ENCODE results near the gene SLC5A2.

DNA sequence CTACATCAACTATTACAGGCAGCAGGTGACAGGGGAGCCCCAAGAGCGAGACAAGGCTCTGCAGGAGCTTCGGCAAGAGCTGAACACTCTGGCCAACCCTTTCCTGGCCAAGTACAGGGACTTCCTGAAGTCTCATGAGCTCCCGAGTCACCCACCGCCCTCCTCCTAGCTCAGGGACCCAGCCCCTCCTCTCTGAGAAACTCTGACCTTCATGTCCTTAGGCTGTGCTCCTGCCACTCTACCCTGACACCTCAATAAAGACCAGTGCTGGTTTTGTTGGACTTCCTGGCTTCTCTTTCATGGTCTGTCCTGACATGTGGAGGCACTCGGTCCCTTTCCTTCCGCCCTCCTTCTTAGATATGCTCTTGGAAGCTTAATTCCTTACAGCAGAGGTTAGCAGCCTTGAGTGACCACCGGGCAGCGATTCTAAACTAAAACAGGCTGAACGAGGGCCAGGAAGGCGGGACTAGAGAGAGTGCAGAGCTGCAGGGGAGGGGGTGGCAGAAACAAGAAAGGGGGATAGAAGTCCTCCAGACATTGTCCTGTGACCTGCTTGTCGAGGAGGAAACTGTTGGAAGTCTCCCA lies 45.7 kb downstream of the SLC5A2 start:
- TF ChIP-seq, protein P1, sequence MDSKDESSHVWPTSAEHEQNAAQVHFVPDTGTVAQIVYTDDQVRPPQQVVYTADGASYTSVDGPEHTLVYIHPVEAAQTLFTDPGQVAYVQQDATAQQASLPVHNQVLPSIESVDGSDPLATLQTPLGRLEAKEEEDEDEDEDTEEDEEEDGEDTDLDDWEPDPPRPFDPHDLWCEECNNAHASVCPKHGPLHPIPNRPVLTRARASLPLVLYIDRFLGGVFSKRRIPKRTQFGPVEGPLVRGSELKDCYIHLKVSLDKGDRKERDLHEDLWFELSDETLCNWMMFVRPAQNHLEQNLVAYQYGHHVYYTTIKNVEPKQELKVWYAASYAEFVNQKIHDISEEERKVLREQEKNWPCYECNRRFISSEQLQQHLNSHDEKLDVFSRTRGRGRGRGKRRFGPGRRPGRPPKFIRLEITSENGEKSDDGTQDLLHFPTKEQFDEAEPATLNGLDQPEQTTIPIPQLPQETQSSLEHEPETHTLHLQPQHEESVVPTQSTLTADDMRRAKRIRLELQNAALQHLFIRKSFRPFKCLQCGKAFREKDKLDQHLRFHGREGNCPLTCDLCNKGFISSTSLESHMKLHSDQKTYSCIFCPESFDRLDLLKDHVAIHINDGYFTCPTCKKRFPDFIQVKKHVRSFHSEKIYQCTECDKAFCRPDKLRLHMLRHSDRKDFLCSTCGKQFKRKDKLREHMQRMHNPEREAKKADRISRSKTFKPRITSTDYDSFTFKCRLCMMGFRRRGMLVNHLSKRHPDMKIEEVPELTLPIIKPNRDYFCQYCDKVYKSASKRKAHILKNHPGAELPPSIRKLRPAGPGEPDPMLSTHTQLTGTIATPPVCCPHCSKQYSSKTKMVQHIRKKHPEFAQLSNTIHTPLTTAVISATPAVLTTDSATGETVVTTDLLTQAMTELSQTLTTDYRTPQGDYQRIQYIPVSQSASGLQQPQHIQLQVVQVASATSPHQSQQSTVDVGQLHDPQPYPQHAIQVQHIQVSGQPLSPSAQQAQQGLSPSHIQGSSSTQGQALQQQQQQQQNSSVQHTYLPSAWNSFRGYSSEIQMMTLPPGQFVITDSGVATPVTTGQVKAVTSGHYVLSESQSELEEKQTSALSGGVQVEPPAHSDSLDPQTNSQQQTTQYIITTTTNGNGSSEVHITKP (tag by site-specific recombination; IDR thresholded peaks at IDR 0.05) = no peak
- TF ChIP-seq, protein P2, sequence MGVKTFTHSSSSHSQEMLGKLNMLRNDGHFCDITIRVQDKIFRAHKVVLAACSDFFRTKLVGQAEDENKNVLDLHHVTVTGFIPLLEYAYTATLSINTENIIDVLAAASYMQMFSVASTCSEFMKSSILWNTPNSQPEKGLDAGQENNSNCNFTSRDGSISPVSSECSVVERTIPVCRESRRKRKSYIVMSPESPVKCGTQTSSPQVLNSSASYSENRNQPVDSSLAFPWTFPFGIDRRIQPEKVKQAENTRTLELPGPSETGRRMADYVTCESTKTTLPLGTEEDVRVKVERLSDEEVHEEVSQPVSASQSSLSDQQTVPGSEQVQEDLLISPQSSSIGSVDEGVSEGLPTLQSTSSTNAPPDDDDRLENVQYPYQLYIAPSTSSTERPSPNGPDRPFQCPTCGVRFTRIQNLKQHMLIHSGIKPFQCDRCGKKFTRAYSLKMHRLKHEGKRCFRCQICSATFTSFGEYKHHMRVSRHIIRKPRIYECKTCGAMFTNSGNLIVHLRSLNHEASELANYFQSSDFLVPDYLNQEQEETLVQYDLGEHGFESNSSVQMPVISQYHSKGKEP (tag by site-specific recombination; IDR thresholded peaks at IDR 0.05) = no peak
